Uterine smooth muscle cell (primary cell): ENCODE results near the gene PIAS1. TPM values are rescaled to one million over a fixed set of nuclear protein-coding genes. Genes with fewer than 3 reads are reported as not detected.

Experiments used
- total RNA-seq: library from RNA; depleted of rRNA; stranded (reverse); fragments of >200 nt; gene quantifications from 2 replicates; pipeline ENCODE4 v1.2.3, GENCODE V29; 2014

Gene PIAS1
- total RNA-seq: 11.4 and 15.7 TPM in 2 replicates

GRCh38 chr15:68053701-68054627 is at the start of gene PIAS1:
Gene PIAS1, plus strand, starts transcription at chr15:68054315. Its CDS starts 12 bp downstream, at chr15:68054327.

GRCh38 chr15:68204776-68205557 is 150.9 kb downstream of the PIAS1 start, which contains the start of gene CALML4:
Gene CALML4, minus strand, starts transcription at chr15:68205332. Its CDS starts 85 bp downstream, at chr15:68205247.

GRCh38 chr15:68229386-68230156 is 175.5 kb downstream of the PIAS1 start, which contains the start of gene CLN6:
Gene CLN6, minus strand, starts transcription at chr15:68229728. Its CDS starts 144 bp downstream, at chr15:68229584.

Other genes with a start within 250 kb of the PIAS1 start
- 0.11 and 0.12 TPM in 2 replicates for gene SKOR1, start 228.8 kb upstream of the PIAS1 start, total RNA-seq
- gene RNU6-1, start 214.3 kb upstream of the PIAS1 start, total RNA-seq: not detected in 2 replicates
- 1.1 and 1.3 TPM in 2 replicates for gene CALML4, start 151.0 kb downstream of the PIAS1 start, total RNA-seq
- 11.2 and 21.8 TPM in 2 replicates for gene CLN6, start 175.4 kb downstream of the PIAS1 start, total RNA-seq
- gene FEM1B, start 223.4 kb downstream of the PIAS1 start, total RNA-seq: 57.2 and 77.5 TPM in 2 replicates